Glomerular endothelial cell (primary cell): Measurements from ENCODE around the gene VNN1. TPM values are rescaled to one million over a fixed set of nuclear protein-coding genes. Genes with fewer than 3 reads are reported as not detected.

Experiments
- total RNA-seq: library from RNA; depleted of rRNA; stranded (reverse); fragments of >200 nt; gene quantifications from 2 replicates; pipeline ENCODE4 v1.2.3, GENCODE V29; 2015

VNN1 gene
- total RNA-seq, 1 donor from 2014 or later = 0.06 TPM

Other genes starting within 250 kb of the VNN1 start
- gene STX7, start 200.9 kb downstream of the VNN1 start, total RNA-seq = 27.5 and 30.0 TPM in 2 replicates
- gene TAAR9, start 175.8 kb downstream of the VNN1 start, total RNA-seq = not detected in 2 replicates
- not detected in 2 replicates for gene TAAR8, start 161.4 kb downstream of the VNN1 start, total RNA-seq
- gene TAAR6, start 143.7 kb downstream of the VNN1 start, total RNA-seq = not detected in 2 replicates
- gene TAAR5, start 124.3 kb downstream of the VNN1 start, total RNA-seq = not detected in 2 replicates
- gene TAAR2, start 89.8 kb downstream of the VNN1 start, total RNA-seq = not detected in 2 replicates
- not detected in 2 replicates for gene TAAR1, start 54.9 kb downstream of the VNN1 start, total RNA-seq
- gene VNN2, start 43.8 kb upstream of the VNN1 start, total RNA-seq = 1.1 TPM in 1 of 2 replicates, not detected in the other
- 14.3 and 21.1 TPM in 2 replicates for gene SLC18B1, start 84.6 kb upstream of the VNN1 start, total RNA-seq
- gene RPS12, start 100.5 kb upstream of the VNN1 start, total RNA-seq = 1,057 and 1,975 TPM in 2 replicates